Spleen (tissue), 11 donors: ENCODE data around the gene MTX3. TPM values are rescaled to one million over a fixed set of nuclear protein-coding genes. Genes with fewer than 3 reads are reported as not detected.

Source experiments
- DNase-seq: peaks from one replicate; pipeline ENCODE4 v3.0.0-alpha.2; 2020
- H3K27ac ChIP-seq, 8 donors: fragments of 200-600 bp; sonication (generic) in 7 of 8; 1 replicate in 4 of 8; 2 replicates in 4 of 8; pipeline versions ENCODE4 v1.5.0 to v1.8.0; 2016 to 2021; ENCODE audit warnings: inconsistent platforms in 4 of 8, mild to moderate bottlenecking in 4 of 8, moderate library complexity in 1 of 8
- H3K27me3 ChIP-seq, 7 donors: fragments of 200-600 bp; sonication (generic) in 6 of 7; replicated peaks in 1 of 7; 1 replicate in 4 of 7; 2 replicates in 3 of 7; pipeline versions ENCODE4 v1.5.0 to v1.8.0; 2016 to 2021; ENCODE audit warnings: inconsistent platforms in 3 of 7, mild to moderate bottlenecking in 1 of 7
- H3K36me3 ChIP-seq, 6 donors: fragments of 200-600 bp; sonication (generic) in 5 of 6; 1 replicate in 4 of 6; 2 replicates in 2 of 6; pipeline versions ENCODE4 v1.5.0 to v1.8.0; 2016 to 2021; ENCODE audit warnings: inconsistent platforms in 2 of 6
- H3K4me1 ChIP-seq, 6 donors: fragments of 200-600 bp; sonication (generic) in 5 of 6; 1 replicate in 3 of 6; 2 replicates in 3 of 6; pipeline versions ENCODE4 v1.5.0 to v1.8.0; 2016 to 2021; ENCODE audit warnings: inconsistent platforms in 3 of 6
- H3K4me3 ChIP-seq, 8 donors: fragments of 200-600 bp; sonication (generic) in 7 of 8; 1 replicate in 4 of 8; 2 replicates in 4 of 8; pipeline versions ENCODE4 v1.5.0 to v1.8.0; 2016 to 2021; ENCODE audit warnings: inconsistent platforms in 4 of 8, mild to moderate bottlenecking in 4 of 8, moderate library complexity in 2 of 8
- H3K9me3 ChIP-seq, 8 donors: fragments of 200-600 bp; sonication (generic) in 7 of 8; 1 replicate in 4 of 8; 2 replicates in 4 of 8; pipeline versions ENCODE4 v1.5.0 to v1.8.0; 2016 to 2021; ENCODE audit warnings: inconsistent platforms in 4 of 8
- POLR2A ChIP-seq, 3 donors: fragments of 450-650 bp; IDR thresholded peaks; one replicate each; pipeline ENCODE4 v1.5.1; 2017; ENCODE audit warnings: antibody characterized with exemption in 3 of 3, mild to moderate bottlenecking in 1 of 3
- POLR2AphosphoS5 ChIP-seq, 3 donors: sonication (generic); formaldehyde crosslinking; IDR thresholded peaks; one replicate each; pipeline ENCODE4 v1.5.1; 2017; ENCODE audit warnings: antibody characterized with exemption in 3 of 3
- WGBS, 5 donors: extraction: QIAGEN DNeasy Blood & Tissue Kit in 3 of 5; methylation state at CpG; one replicate each; pipeline versions ENCODE4 v1.1.5 to v1.1.7; 2013 to 2018; 5-methylcytosine and 5-hydroxymethylcytosine counted together
- intact Hi-C: fragments of 100-400 bp; cut with DNase I; formaldehyde crosslinking; loops from one replicate; pipeline ENCODE4 v1.15.0; 2023; ENCODE audit warnings: low total_unique reads
- polyA plus RNA-seq, 3 donors: library from polyadenylated mRNA; stranded (reverse); fragments of 200-250 nt; gene quantifications; one replicate each; pipeline ENCODE4 v1.2.1, GENCODE V29; 2013
- total RNA-seq, 7 donors: library from RNA; depleted of rRNA in 3 of 7; stranded (reverse); fragments of >200 nt in 3 of 7; fragmentation: NEBNext Ultra II Directional in 4 of 7; extraction: Animal tissue kit (Norgen Biotek cat#: 25700) in 4 of 7; gene quantifications; one replicate each; pipeline versions ENCODE4 v1.1.0 to v1.2.1, GENCODE V29; 2016 to 2021
- TF ChIP-seq, protein P1 (sequence below), 11 experiments: fragments of 200-600 bp in 7 of 11; fragments of 450-650 bp in 4 of 11; sonication (generic) in 4 of 11; IDR thresholded peaks in 8 of 11; conservative IDR thresholded peaks in 3 of 11; 1 replicate in 7 of 11; 2 replicates in 4 of 11; pipeline versions ENCODE4 v1.4.0 to v1.8.0; 2016 to 2021; ENCODE audit warnings: antibody characterized with exemption in 11 of 11, inconsistent platforms in 4 of 11, mild to moderate bottlenecking in 1 of 11
- donor health status: healthy with polysubstance abuse.
- donor health status: DM: no; HTN: no; CAD: no; lungs with moderate emphysema.
- donor health status: DM: no; HTN: no; CAD: no.
- donor health status: Bipolar disorder and iron deficiency.
- donor health status: healthy.
- donor health status: DM: no; HTN: no; CAD: no.
- donor health status: DM: yes; HTN: yes; CAD: no.

MTX3 gene
- total and polyA plus RNA-seq, 10 donors: 6.0 to 19.8 (median 15.8) TPM

GRCh38 chr5:80033513-80033912 is 42.5 kb upstream of the MTX3 start:
- H3K36me3 ChIP-seq: no peaks in the 10 kb centered on the region
- peaks cover 0 to 12% (median 6%) of the 10 kb centered on the region in 6 donors for H3K4me1 ChIP-seq
- no peak overlapping the region for H3K27ac ChIP-seq
- intact Hi-C loops: no loop called here
- TF ChIP-seq POLR2A (IDR thresholded peaks at IDR 0.05) (no peak), POLR2AphosphoS5 (IDR thresholded peaks at IDR 0.05) (no peak)
- TF ChIP-seq, protein P1, sequence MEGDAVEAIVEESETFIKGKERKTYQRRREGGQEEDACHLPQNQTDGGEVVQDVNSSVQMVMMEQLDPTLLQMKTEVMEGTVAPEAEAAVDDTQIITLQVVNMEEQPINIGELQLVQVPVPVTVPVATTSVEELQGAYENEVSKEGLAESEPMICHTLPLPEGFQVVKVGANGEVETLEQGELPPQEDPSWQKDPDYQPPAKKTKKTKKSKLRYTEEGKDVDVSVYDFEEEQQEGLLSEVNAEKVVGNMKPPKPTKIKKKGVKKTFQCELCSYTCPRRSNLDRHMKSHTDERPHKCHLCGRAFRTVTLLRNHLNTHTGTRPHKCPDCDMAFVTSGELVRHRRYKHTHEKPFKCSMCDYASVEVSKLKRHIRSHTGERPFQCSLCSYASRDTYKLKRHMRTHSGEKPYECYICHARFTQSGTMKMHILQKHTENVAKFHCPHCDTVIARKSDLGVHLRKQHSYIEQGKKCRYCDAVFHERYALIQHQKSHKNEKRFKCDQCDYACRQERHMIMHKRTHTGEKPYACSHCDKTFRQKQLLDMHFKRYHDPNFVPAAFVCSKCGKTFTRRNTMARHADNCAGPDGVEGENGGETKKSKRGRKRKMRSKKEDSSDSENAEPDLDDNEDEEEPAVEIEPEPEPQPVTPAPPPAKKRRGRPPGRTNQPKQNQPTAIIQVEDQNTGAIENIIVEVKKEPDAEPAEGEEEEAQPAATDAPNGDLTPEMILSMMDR (IDR thresholded peaks at IDR 0.05 in 8 of 11, conservative IDR thresholded peaks at IDR 0.05 in 3 of 11): no peak
- H3K27me3 ChIP-seq: peaks cover 0 to 90% (median 54%) of the 10 kb centered on the region in 7 donors
- H3K4me3 ChIP-seq: no peak overlapping the region
- no peak for DNase-seq
- no peaks in the 10 kb centered on the region for H3K9me3 ChIP-seq

DNA sequence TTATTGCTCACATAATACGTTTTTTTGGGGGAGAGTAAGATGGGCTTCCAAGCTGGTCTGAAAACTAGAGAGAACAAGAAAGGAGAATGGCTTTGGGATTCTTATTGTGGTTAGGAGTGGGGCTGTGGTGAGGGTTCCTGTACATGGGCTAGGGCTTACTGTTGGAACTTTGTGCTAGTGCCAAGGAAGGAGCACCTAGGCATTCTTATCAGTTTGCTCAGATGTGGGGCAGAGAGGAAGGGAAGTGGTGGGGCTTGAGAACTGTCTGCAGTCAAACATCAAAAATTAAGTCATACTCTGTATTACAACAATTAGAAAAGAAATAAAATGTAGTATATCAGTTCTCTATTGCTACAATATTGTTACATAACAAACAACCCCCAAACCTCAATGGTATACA is 40.0 kb upstream of the MTX3 start:
- H3K27ac ChIP-seq: no peak overlapping the region
- TF ChIP-seq POLR2AphosphoS5 (IDR thresholded peaks at IDR 0.05): no peak
- TF ChIP-seq, protein P1 (IDR thresholded peaks at IDR 0.05 in 8 of 11, conservative IDR thresholded peaks at IDR 0.05 in 3 of 11): no peak
- no peak for TF ChIP-seq POLR2A (IDR thresholded peaks at IDR 0.05)
- H3K4me3 ChIP-seq: no peak overlapping the region
- 31 to 50% (median 31%) methylated on average over 1 of the region's 1 CpG for WGBS, 5 donors
- intact Hi-C loops: no loop called here
- H3K27me3 ChIP-seq: peaks cover 0 to 84% (median 35%) of the 10 kb centered on the region in 7 donors
- no peaks in the 10 kb centered on the region for H3K36me3 ChIP-seq
- peaks cover 0 to 12% (median 6%) of the 10 kb centered on the region in 6 donors for H3K4me1 ChIP-seq
- DNase-seq: no peak
- no peaks in the 10 kb centered on the region for H3K9me3 ChIP-seq

DNA sequence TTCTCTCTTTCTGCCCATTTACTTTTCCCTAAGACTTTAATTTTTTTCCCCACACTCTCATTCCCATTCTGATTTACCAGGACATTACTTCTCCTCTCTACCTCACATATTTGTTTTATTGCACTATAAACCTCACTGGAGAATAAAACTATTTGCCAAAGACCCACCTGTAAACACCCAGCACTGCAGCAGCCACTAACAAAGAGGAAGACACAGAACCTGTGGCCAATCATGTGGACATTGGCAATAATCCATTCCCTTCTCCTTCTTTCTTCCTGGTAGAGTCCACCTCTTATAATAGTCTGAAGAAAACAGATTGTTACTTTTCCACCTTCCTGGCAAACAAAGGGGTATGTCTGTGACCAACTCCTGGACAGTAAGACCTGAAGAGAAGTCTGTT is 35.8 kb upstream of the MTX3 start:
- intact Hi-C loops: no loop called here
- Histone ChIP-seq H3K4me1 (no peaks in the 10 kb centered on the region), H3K36me3 (no peaks in the 10 kb centered on the region), H3K27ac (no peak overlapping the region), H3K27me3 (peaks cover 0 to 49% (median 5%) of the 10 kb centered on the region in 7 donors), H3K4me3 (no peak overlapping the region), H3K9me3 (no peaks in the 10 kb centered on the region)
- DNase-seq: no peak
- TF ChIP-seq, protein P1 (IDR thresholded peaks at IDR 0.05 in 8 of 11, conservative IDR thresholded peaks at IDR 0.05 in 3 of 11): no peak
- TF ChIP-seq POLR2AphosphoS5 (IDR thresholded peaks at IDR 0.05) (no peak), POLR2A (IDR thresholded peaks at IDR 0.05) (no peak)

GRCh38 chr5:80025069-80025468 is 34.0 kb upstream of the MTX3 start:
- Histone ChIP-seq H3K4me3 (no peak overlapping the region), H3K36me3 (no peaks in the 10 kb centered on the region), H3K4me1 (no peaks in the 10 kb centered on the region), H3K27me3 (peaks cover 0 to 31% (median 0%) of the 10 kb centered on the region in 7 donors), H3K9me3 (no peaks in the 10 kb centered on the region), H3K27ac (no peak overlapping the region)
- 87 to 92% (median 90%) methylated on average over 2 of the region's 2 CpGs for WGBS, 5 donors
- DNase-seq: no peak
- intact Hi-C loops: no loop called here
- TF ChIP-seq, protein P1 (IDR thresholded peaks at IDR 0.05 in 8 of 11, conservative IDR thresholded peaks at IDR 0.05 in 3 of 11): no peak
- no peak for TF ChIP-seq POLR2AphosphoS5 (IDR thresholded peaks at IDR 0.05)
- TF ChIP-seq POLR2A (IDR thresholded peaks at IDR 0.05): no peak
